GM19193 (cell line): ENCODE data around the gene ITIH4.

Experiments
- POLR2A ChIP-seq: IDR thresholded peaks from 4 replicates; pipeline ENCODE4 v1.6.1; 2011; ENCODE audit not compliant: insufficient read depth, insufficient read length; ENCODE audit errors: extremely low read depth

The ITIH4 gene

GRCh38 chr3:52801839-52802238, 28.6 kb downstream of the ITIH4 start:
- TF ChIP-seq POLR2A: no peak

DNA sequence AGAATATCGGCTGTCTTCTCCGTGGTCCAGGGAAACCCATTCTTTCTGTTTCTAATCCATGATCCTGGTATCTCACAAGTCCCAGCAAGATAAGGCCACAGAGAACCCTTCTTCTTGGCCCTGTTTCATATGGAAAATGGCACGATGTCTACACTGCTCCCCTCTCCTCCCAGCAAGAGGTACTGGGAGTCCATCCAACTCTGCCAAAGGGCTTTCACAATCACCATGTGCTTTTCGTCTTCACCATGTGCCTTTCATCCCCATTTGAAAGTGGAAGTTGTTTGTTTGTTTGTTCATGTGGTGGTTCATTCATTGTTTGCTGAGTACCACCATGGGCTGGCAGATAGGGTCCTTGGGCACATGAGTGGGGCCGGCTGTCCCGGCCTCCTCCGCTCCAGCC, 30.4 kb downstream of the ITIH4 start:
- TF ChIP-seq POLR2A: no peak

- TF ChIP-seq POLR2A: no peak
These were observed 31.4 kb downstream of the ITIH4 start for GRCh38 chr3:52798978-52799476.

DNA sequence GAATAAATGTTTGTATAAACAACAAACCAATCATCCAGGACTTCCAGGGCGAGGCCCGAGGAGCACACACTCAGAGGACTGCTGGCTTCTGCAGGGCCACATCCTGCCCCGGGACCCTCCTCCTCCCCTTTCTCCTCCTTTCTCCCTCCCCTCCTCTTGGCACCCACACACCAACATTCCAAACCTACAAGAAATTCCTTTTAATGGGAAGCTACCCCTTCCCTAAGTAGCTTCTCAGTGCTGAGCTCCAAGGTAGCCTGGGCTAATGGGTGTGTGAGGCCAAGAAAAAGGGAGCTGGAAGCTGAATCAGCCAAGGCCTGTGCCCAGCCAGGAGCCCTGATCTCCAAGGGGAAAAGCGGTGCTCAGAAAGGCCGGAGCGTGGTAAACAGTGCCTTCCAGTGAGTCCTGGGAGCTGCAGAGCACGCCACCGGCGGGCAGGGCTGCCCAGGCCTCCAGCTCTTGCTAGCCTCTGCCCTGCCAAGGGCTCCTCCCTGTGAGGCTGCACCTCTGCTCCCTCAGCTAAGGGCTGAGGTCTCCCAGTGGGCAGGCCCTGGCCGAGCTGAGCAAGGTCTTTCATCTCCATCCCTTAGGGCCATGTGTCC, 32.0 kb downstream of the ITIH4 start:
- no peak for TF ChIP-seq POLR2A

- no peak for TF ChIP-seq POLR2A
These were observed 34.1 kb downstream of the ITIH4 start for GRCh38 chr3:52796411-52796810.

GRCh38 chr3:52795298-52795900, 35.1 kb downstream of the ITIH4 start:
- no peak for TF ChIP-seq POLR2A

GRCh38 chr3:52794612-52795099, 35.8 kb downstream of the ITIH4 start, which contains the start of gene ITIH3:
TSS of gene ITIH3 (plus strand) at chr3:52794796. CDS start at chr3:52794804, 8 bp downstream.
- no peak for TF ChIP-seq POLR2A

- no peak for TF ChIP-seq POLR2A
These were observed 36.5 kb downstream of the ITIH4 start for GRCh38 chr3:52793702-52794611.

DNA sequence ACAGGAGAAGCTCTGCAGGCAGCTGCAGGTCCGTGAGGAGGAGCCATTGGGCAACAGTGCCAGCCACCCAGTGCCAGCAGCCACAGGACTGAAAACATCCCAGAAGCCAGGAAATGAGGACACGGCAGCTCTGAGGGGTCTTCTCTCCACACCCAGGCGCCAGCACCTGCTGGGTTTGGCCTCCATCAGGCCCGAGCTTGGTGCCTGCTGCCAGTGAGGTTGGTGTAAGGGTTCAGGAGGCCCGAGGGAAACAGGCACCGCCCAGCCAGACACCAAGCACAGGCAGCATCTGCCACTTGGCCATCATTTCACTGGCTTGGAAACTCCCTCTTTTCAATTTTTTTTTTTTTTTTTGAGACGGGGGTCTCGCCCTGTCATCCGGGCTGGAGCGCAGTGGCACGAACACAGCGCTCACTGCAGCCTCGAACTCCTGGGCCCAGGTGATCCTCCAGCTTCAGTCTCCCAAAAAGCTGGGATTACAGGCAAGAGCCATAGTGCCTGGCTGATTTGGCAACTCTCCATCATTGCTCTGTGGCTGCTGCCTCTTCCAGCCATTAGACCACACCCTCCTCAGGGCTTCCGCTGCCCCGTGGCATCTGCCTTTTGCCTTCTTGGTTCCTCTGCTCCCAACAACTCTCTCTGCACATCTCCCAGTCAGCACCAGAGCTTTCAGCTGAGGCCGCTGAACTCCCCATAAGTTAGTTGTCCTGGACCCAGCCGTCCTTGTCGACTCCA, 37.3 kb downstream of the ITIH4 start:
- no peak for TF ChIP-seq POLR2A

GRCh38 chr3:52792413-52792812, 38.1 kb downstream of the ITIH4 start:
- no peak for TF ChIP-seq POLR2A

DNA sequence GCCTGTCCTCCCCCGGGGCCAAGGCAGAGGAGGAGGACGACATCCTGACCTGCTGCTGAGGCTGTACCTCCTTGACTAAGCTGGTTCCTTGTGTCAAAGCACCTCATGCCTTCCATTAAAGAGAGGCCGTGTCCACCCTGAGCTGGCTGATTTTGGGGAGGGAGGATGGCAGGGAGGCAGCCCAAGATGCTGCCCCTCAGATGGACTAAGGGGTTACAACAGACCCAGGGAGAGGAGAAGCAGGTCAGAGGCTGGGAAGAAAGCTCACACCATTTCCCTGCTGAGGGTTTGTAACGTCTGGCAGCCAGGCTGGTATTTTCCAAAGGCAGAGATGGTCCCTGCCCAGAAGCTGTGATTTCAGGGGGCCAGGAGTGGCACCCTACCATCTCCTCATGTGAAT, 38.5 kb downstream of the ITIH4 start:
- TF ChIP-seq POLR2A: no peak

DNA sequence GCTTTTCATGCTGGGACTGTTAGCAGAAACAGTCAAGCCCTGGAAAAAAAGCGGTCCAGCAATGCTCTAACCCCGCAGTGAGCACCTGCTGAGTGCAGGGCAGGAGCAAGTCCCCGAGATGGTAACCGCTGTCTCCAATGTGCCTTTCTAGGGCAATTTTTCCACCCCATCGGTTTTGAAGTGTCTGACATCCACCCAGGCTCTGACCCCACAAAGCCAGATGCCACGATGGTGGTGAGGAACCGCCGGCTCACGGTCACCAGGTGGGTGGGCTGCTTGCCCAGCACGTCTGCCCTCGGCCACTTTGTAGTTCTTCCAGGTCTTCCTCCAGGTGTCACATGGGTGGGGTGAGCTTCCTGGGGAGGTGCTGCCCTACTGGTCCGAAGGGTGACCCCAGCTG, 39.1 kb downstream of the ITIH4 start:
- TF ChIP-seq POLR2A: no peak

DNA sequence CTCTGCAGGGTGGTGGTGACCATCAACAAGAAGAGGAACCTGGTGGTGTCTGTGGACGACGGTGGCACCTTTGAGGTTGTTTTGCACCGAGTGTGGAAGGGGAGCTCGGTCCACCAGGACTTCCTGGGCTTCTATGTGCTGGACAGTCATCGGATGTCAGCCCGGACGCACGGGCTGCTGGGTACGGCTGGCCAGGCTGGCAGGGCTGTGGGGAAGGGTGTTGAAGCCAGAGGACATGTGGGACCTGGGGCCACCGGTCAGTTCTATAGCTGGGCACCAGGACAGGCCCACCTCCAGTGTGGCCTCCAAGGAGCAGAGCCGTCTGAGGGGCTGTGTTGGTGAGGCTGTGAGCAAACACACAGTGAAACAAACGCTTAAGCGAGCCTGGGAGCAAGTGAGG, 39.7 kb downstream of the ITIH4 start:
- TF ChIP-seq POLR2A: no peak

DNA sequence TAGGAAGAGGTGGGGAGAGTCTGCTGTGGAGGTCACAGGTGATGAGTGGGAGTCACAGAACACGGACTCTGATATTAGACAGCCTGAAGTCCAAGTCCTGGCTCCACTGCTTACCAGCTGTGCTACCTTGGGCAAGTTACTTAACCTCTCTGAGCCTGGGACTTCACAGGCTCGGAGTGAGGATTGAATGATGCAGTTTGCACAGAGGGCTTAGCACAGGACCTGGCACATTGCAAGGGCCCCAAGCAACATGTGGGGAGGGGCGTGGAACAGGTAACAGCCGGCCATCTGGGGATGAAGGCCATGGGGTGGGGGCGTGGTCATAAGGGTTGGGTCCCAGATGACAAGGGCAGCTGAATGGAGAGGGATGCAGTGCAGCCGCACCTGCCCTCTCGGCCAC, 40.1 kb downstream of the ITIH4 start:
- TF ChIP-seq POLR2A: no peak

DNA sequence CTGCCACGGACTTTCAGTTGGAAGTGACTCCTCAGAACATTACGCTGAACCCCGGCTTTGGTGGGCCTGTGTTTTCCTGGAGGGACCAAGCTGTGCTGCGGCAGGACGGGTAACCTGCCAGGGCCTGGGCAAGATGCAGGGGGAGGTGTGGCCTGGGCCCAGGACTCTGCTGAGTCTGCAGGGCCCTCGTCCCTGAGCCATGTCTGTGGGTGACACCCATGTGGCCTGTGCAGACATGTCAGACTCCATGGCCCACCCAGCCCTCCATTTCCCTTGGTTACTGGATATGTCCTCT, 40.8 kb downstream of the ITIH4 start:
- TF ChIP-seq POLR2A: no peak

GRCh38 chr3:52788890-52789745, 41.4 kb downstream of the ITIH4 start:
- TF ChIP-seq POLR2A: no peak
